ENCODE measurements around the gene ABLIM3. TPM values are rescaled to one million over a fixed set of nuclear protein-coding genes. Genes with fewer than 3 reads are reported as not detected.
A peak's percentile ranks its signal among the peaks of the same experiment; 100 is the strongest.
"Not testable (repeated sequence)": the region's sequence is repeated elsewhere in the genome, so short reads cannot be mapped to it uniquely, and the experiment has no call there.

ABLIM3 gene
- total RNA-seq, 1 experiment from 2014 or later: 1.1 TPM

GRCh38 chr5:149175346-149176105 lies 34.2 kb downstream of the ABLIM3 start:
- peak; percentile 88 for DNase-seq (ENCODE audit: low spot score)
- in situ Hi-C loops (cut with HindIII; ENCODE audit: low sequenced_read_pairs): no loop called here

GRCh38 chr5:149177339-149177843 lies 36.1 kb downstream of the ABLIM3 start:
- DNase-seq (ENCODE audit: low spot score): peak; percentile 31
- in situ Hi-C loops (cut with HindIII; ENCODE audit: low sequenced_read_pairs): no loop called here

- DNase-seq (ENCODE audit: low spot score): peak; percentile 80
- in situ Hi-C loops (cut with HindIII; ENCODE audit: low sequenced_read_pairs): no loop called here
Measured at GRCh38 chr5:149177911-149178565, 36.7 kb downstream of the ABLIM3 start.

GRCh38 chr5:149181732-149182131 lies 40.4 kb downstream of the ABLIM3 start:
- DNase-seq (ENCODE audit: low spot score): no peak
- in situ Hi-C loops (cut with HindIII; ENCODE audit: low sequenced_read_pairs): no loop called here

- no peak for DNase-seq (ENCODE audit: low spot score)
- in situ Hi-C loops (cut with HindIII; ENCODE audit: low sequenced_read_pairs): no loop called here
Measured at GRCh38 chr5:149182241-149182640, 40.9 kb downstream of the ABLIM3 start.

GRCh38 chr5:149185067-149185466 lies 43.8 kb downstream of the ABLIM3 start:
- DNase-seq (ENCODE audit: low spot score): no peak
- in situ Hi-C loops (cut with HindIII; ENCODE audit: low sequenced_read_pairs): no loop called here

GRCh38 chr5:149186506-149186905 lies 45.2 kb downstream of the ABLIM3 start:
- no peak for DNase-seq (ENCODE audit: low spot score)
- in situ Hi-C loops (cut with HindIII; ENCODE audit: low sequenced_read_pairs): no loop called here

GRCh38 chr5:149187617-149188016 lies 46.3 kb downstream of the ABLIM3 start:
- DNase-seq (ENCODE audit: low spot score); in situ Hi-C loops (cut with HindIII; ENCODE audit: low sequenced_read_pairs): not testable (repeated sequence)

GRCh38 chr5:149188383-149188782 lies 47.1 kb downstream of the ABLIM3 start:
- in situ Hi-C loops (cut with HindIII; ENCODE audit: low sequenced_read_pairs): no loop called here
- DNase-seq (ENCODE audit: low spot score): no peak

- in situ Hi-C loops (cut with HindIII; ENCODE audit: low sequenced_read_pairs): no loop called here
- DNase-seq (ENCODE audit: low spot score): peak; percentile 77
Measured at GRCh38 chr5:149195337-149195887, 54.1 kb downstream of the ABLIM3 start.

- no peak for DNase-seq (ENCODE audit: low spot score)
- in situ Hi-C loops (cut with HindIII; ENCODE audit: low sequenced_read_pairs): no loop called here
Measured at GRCh38 chr5:149195962-149196361, 54.7 kb downstream of the ABLIM3 start.

GRCh38 chr5:149198148-149198547 lies 56.9 kb downstream of the ABLIM3 start:
- in situ Hi-C loops (cut with HindIII; ENCODE audit: low sequenced_read_pairs): no loop called here
- no peak for DNase-seq (ENCODE audit: low spot score)

- in situ Hi-C loops (cut with HindIII; ENCODE audit: low sequenced_read_pairs): no loop called here
- DNase-seq (ENCODE audit: low spot score): no peak
Measured at GRCh38 chr5:149200355-149200754, 59.1 kb downstream of the ABLIM3 start.

GRCh38 chr5:149201121-149201637 lies 59.9 kb downstream of the ABLIM3 start:
- in situ Hi-C loops (cut with HindIII; ENCODE audit: low sequenced_read_pairs): no loop called here
- DNase-seq (ENCODE audit: low spot score): no peak

GRCh38 chr5:149202910-149203451 lies 61.7 kb downstream of the ABLIM3 start:
- in situ Hi-C loops (cut with HindIII; ENCODE audit: low sequenced_read_pairs): no loop called here
- no peak for DNase-seq (ENCODE audit: low spot score)

- peak; percentile 57 for DNase-seq (ENCODE audit: low spot score)
- in situ Hi-C loops (cut with HindIII; ENCODE audit: low sequenced_read_pairs): no loop called here
Measured at GRCh38 chr5:149203921-149204441, 62.7 kb downstream of the ABLIM3 start.

- no peak for DNase-seq (ENCODE audit: low spot score)
- in situ Hi-C loops (cut with HindIII; ENCODE audit: low sequenced_read_pairs): no loop called here
Measured at GRCh38 chr5:149205625-149206523, 64.6 kb downstream of the ABLIM3 start.

GRCh38 chr5:149206524-149207141 lies 65.3 kb downstream of the ABLIM3 start:
- DNase-seq (ENCODE audit: low spot score): no peak
- in situ Hi-C loops (cut with HindIII; ENCODE audit: low sequenced_read_pairs): no loop called here

All from G401 (cell line).